ENCODE measurements around the gene HDAC4. TPM values are rescaled to one million over a fixed set of nuclear protein-coding genes. Genes with fewer than 3 reads are reported as not detected.
"Not testable (repeated sequence)": the region's sequence is repeated elsewhere in the genome, so short reads cannot be mapped to it uniquely, and the experiment has no call there.

Gene HDAC4
- total RNA-seq, 1 experiment from 2014 or later: 16.0 TPM

- no peak for DNase-seq (ENCODE audit: low spot score)
Observed at GRCh38 chr2:239053801-239054503, 346.9 kb downstream of the HDAC4 start.

- no peak for DNase-seq (ENCODE audit: low spot score)
Observed at GRCh38 chr2:239052798-239053665, 347.8 kb downstream of the HDAC4 start.

- no peak for DNase-seq (ENCODE audit: low spot score)
Observed at GRCh38 chr2:239051891-239052445, 348.9 kb downstream of the HDAC4 start.

- DNase-seq (ENCODE audit: low spot score): no peak
Observed at GRCh38 chr2:239050252-239050649, 350.6 kb downstream of the HDAC4 start.

GRCh38 chr2:239049421-239050251 lies 351.2 kb downstream of the HDAC4 start:
- no peak for DNase-seq (ENCODE audit: low spot score)

- no peak for DNase-seq (ENCODE audit: low spot score)
Observed at GRCh38 chr2:239048736-239049135, 352.1 kb downstream of the HDAC4 start.

GRCh38 chr2:239047861-239048260 lies 353.0 kb downstream of the HDAC4 start:
- DNase-seq (ENCODE audit: low spot score): no peak

GRCh38 chr2:239047420-239047819 lies 353.4 kb downstream of the HDAC4 start:
- DNase-seq (ENCODE audit: low spot score): no peak

- no peak for DNase-seq (ENCODE audit: low spot score)
Observed at GRCh38 chr2:239046822-239047221, 354.0 kb downstream of the HDAC4 start.

- DNase-seq (ENCODE audit: low spot score): no peak
Observed at GRCh38 chr2:239044336-239044735, 356.5 kb downstream of the HDAC4 start.

GRCh38 chr2:239043326-239043725 lies 357.5 kb downstream of the HDAC4 start:
- DNase-seq (ENCODE audit: low spot score): no peak

- no peak for DNase-seq (ENCODE audit: low spot score)
Observed at GRCh38 chr2:239042551-239043320, 358.1 kb downstream of the HDAC4 start.

- no peak for DNase-seq (ENCODE audit: low spot score)
Observed at GRCh38 chr2:239042046-239042445, 358.8 kb downstream of the HDAC4 start.

GRCh38 chr2:239041062-239041461 lies 359.8 kb downstream of the HDAC4 start:
- no peak for DNase-seq (ENCODE audit: low spot score)

- DNase-seq (ENCODE audit: low spot score): no peak
Observed at GRCh38 chr2:239040152-239040761, 360.6 kb downstream of the HDAC4 start.

- DNase-seq (ENCODE audit: low spot score): no peak
Observed at GRCh38 chr2:239039479-239039861, 361.4 kb downstream of the HDAC4 start.

GRCh38 chr2:239038773-239039478 lies 361.9 kb downstream of the HDAC4 start:
- DNase-seq (ENCODE audit: low spot score): no peak

GRCh38 chr2:239038284-239038683 lies 362.5 kb downstream of the HDAC4 start:
- DNase-seq (ENCODE audit: low spot score): not testable (repeated sequence)

- DNase-seq (ENCODE audit: low spot score): no peak
Observed at GRCh38 chr2:239037559-239037910, 363.3 kb downstream of the HDAC4 start.

Data from HT-29 (cell line).